ENCODE measurements around the gene FOXD4.
"Not testable (repeated sequence)": the region's sequence is repeated elsewhere in the genome, so short reads cannot be mapped to it uniquely, and the experiment has no call there.

The FOXD4 gene

GRCh38 chr9:117995-118467 is at the start of gene FOXD4:
Gene FOXD4, minus strand, starts transcription at chr9:118417. Its CDS starts 298 bp downstream, at chr9:118119.
- DNase-seq: not testable (repeated sequence)

GRCh38 chr9:159871-160270 is 41.7 kb upstream of the FOXD4 start:
- peak in 1 of 2 donors; percentile 41 for DNase-seq

- DNase-seq: not testable (repeated sequence)
These were observed 33.0 kb upstream of the FOXD4 start for GRCh38 chr9:151173-151572.

GRCh38 chr9:139880-140279 is 21.7 kb upstream of the FOXD4 start:
- not testable (repeated sequence) for DNase-seq

- not testable (repeated sequence) for DNase-seq
These were observed 848 bp downstream of the FOXD4 start for GRCh38 chr9:117144-117994.

GRCh38 chr9:116239-117077 is 1.8 kb downstream of the FOXD4 start:
- not testable (repeated sequence) for DNase-seq

- DNase-seq: not testable (repeated sequence)
These were observed 3.1 kb downstream of the FOXD4 start for GRCh38 chr9:115118-115451.

GRCh38 chr9:114267-115117 is 3.7 kb downstream of the FOXD4 start:
- peak; percentile 70 to 81 for DNase-seq

- DNase-seq: peak; percentile 70 to 71
These were observed 4.5 kb downstream of the FOXD4 start for GRCh38 chr9:113468-114266.

GRCh38 chr9:112589-113467 is 5.4 kb downstream of the FOXD4 start:
- peak; percentile 9 to 46 for DNase-seq

GRCh38 chr9:110672-111071 is 7.5 kb downstream of the FOXD4 start:
- DNase-seq: not testable (repeated sequence)

- DNase-seq: not testable (repeated sequence)
These were observed 8.7 kb downstream of the FOXD4 start for GRCh38 chr9:109540-109939.

GRCh38 chr9:108742-109495 is 9.3 kb downstream of the FOXD4 start:
- not testable (repeated sequence) for DNase-seq

GRCh38 chr9:105991-106390 is 12.2 kb downstream of the FOXD4 start:
- DNase-seq: not testable (repeated sequence)

- DNase-seq: not testable (repeated sequence)
These were observed 17.8 kb downstream of the FOXD4 start for GRCh38 chr9:100430-100829.

GRCh38 chr9:99867-100266 is 18.4 kb downstream of the FOXD4 start:
- DNase-seq: not testable (repeated sequence)

- not testable (repeated sequence) for DNase-seq
These were observed 19.4 kb downstream of the FOXD4 start for GRCh38 chr9:98775-99174.

GRCh38 chr9:94992-95391 is 23.2 kb downstream of the FOXD4 start:
- DNase-seq: not testable (repeated sequence)

GRCh38 chr9:94323-94722 is 23.9 kb downstream of the FOXD4 start:
- DNase-seq: not testable (repeated sequence)

GRCh38 chr9:93909-94308 is 24.3 kb downstream of the FOXD4 start:
- DNase-seq: not testable (repeated sequence)
